Measurements from ENCODE around the gene DGCR8.

The DGCR8 gene

DNA sequence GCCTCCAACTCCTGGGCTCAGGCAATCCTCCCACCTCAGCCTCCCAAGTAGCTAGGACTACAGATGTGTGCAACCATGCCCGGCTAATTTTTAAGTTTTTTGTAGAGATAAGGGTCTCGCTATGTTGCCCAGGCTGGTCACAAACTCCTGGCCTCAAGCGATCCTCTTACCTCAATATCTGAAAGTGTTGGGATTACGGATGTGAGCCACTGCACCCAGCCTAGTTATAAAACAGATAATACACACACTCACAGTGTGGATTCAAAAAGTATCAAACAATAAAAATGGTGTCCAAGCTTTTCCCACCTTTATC, 71.2 kb downstream of the DGCR8 start:
- Histone ChIP-seq H3K27me3 (ENCODE audit: control insufficient read depth in 5 of 5, insufficient read depth in 4 of 5, low read length in 5 of 5) (peaks cover 0 to 16% (median 10%) of the 10 kb centered on the region in 5 donors), H3K36me3 (ENCODE audit: control insufficient read depth in 5 of 5, insufficient read depth in 5 of 5, low read length in 5 of 5) (no peaks in the 10 kb centered on the region), H3K27ac (ENCODE audit: low read depth, low read length) (no peak overlapping the region), H3K4me1 (ENCODE audit: control insufficient read depth in 5 of 5, insufficient read depth in 5 of 5, low read length in 5 of 5) (peaks cover 0 to 6% (median 0%) of the 10 kb centered on the region in 5 donors), H3K4me3 (ENCODE audit: low read depth in 1 of 5, low read length in 5 of 5) (no peak overlapping the region), H3K9ac (ENCODE audit: low read length in 5 of 5) (no peak overlapping the region), H3K9me3 (ENCODE audit: control insufficient read depth in 5 of 5, low read length in 5 of 5) (no peaks in the 10 kb centered on the region)

DNA sequence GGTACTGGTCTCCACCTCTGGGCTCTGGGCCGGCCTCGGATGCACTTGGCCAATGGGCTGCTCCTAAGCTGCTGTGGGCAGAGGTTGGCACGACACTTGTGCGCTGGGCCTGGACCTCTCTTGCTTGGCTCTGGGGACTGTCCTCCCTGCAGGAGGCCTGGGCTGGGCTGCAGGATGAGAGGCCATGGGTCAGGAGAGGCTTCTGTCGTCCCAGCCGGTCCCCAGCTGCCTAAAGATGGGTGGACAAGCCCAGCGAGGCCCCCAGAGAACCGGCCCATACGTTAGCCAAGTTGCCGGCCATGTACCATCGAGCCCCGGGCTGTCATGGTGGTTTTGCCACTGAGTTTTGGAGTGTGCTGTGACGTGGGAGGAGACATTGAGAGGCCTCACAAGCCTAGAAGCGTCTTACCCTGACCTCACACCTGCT, 72.4 kb downstream of the DGCR8 start:
- Histone ChIP-seq H3K9ac (ENCODE audit: low read length in 5 of 5) (no peak overlapping the region), H3K4me1 (ENCODE audit: control insufficient read depth in 5 of 5, insufficient read depth in 5 of 5, low read length in 5 of 5) (peaks cover 0 to 9% (median 0%) of the 10 kb centered on the region in 5 donors), H3K27ac (ENCODE audit: low read depth, low read length) (no peak overlapping the region), H3K36me3 (ENCODE audit: control insufficient read depth in 5 of 5, insufficient read depth in 5 of 5, low read length in 5 of 5) (no peaks in the 10 kb centered on the region), H3K27me3 (ENCODE audit: control insufficient read depth in 5 of 5, insufficient read depth in 4 of 5, low read length in 5 of 5) (peaks cover 0 to 16% (median 11%) of the 10 kb centered on the region in 5 donors), H3K4me3 (ENCODE audit: low read depth in 1 of 5, low read length in 5 of 5) (no peak overlapping the region), H3K9me3 (ENCODE audit: control insufficient read depth in 5 of 5, low read length in 5 of 5) (no peaks in the 10 kb centered on the region)

DNA sequence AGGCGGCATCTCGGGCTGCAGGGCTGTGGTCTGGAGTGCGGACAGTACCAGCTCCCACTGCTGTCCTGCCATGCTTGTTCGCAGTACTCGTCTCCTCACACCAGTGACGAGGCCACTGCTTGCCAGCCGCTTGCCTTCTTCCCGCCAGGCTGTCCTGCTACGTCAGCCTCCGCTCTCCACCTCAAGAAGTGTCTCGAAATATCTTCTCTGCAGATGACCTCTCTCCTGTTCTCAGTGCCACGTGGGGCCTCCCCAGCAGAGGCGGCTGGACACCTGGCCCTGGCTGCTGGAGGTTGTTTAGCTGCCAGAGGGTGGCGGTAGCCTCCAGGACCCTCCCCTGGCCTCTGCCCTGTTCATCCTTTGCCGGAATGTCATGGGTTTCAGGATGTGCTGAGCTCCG, 73.9 kb downstream of the DGCR8 start:
- no peak overlapping the region for H3K27ac ChIP-seq (ENCODE audit: low read depth, low read length)
- no peak overlapping the region for H3K4me3 ChIP-seq (ENCODE audit: low read depth in 1 of 5, low read length in 5 of 5)
- no peak overlapping the region for H3K9ac ChIP-seq (ENCODE audit: low read length in 5 of 5)
- H3K27me3 ChIP-seq (ENCODE audit: control insufficient read depth in 5 of 5, insufficient read depth in 4 of 5, low read length in 5 of 5): peaks cover 2 to 19% (median 15%) of the 10 kb centered on the region in 5 donors
- no peaks in the 10 kb centered on the region for H3K36me3 ChIP-seq (ENCODE audit: control insufficient read depth in 5 of 5, insufficient read depth in 5 of 5, low read length in 5 of 5)
- H3K4me1 ChIP-seq (ENCODE audit: control insufficient read depth in 5 of 5, insufficient read depth in 5 of 5, low read length in 5 of 5): peaks cover 0 to 9% (median 0%) of the 10 kb centered on the region in 5 donors
- no peaks in the 10 kb centered on the region for H3K9me3 ChIP-seq (ENCODE audit: control insufficient read depth in 5 of 5, low read length in 5 of 5)

- no peaks in the 10 kb centered on the region for H3K36me3 ChIP-seq (ENCODE audit: control insufficient read depth in 5 of 5, insufficient read depth in 5 of 5, low read length in 5 of 5)
- H3K4me1 ChIP-seq (ENCODE audit: control insufficient read depth in 5 of 5, insufficient read depth in 5 of 5, low read length in 5 of 5): peaks cover 0 to 9% (median 0%) of the 10 kb centered on the region in 5 donors
- H3K27ac ChIP-seq (ENCODE audit: low read depth, low read length): no peak overlapping the region
- H3K27me3 ChIP-seq (ENCODE audit: control insufficient read depth in 5 of 5, insufficient read depth in 4 of 5, low read length in 5 of 5): peaks cover 2 to 24% (median 16%) of the 10 kb centered on the region in 5 donors
- H3K4me3 ChIP-seq (ENCODE audit: low read depth in 1 of 5, low read length in 5 of 5): peak overlapping the region in 2 of 5 donors; percentile 40 to 42
- H3K9me3 ChIP-seq (ENCODE audit: control insufficient read depth in 5 of 5, low read length in 5 of 5): no peaks in the 10 kb centered on the region
- H3K9ac ChIP-seq (ENCODE audit: low read length in 5 of 5): no peak overlapping the region
Measured at GRCh38 chr22:20154602-20155187, 74.7 kb downstream of the DGCR8 start.

DNA sequence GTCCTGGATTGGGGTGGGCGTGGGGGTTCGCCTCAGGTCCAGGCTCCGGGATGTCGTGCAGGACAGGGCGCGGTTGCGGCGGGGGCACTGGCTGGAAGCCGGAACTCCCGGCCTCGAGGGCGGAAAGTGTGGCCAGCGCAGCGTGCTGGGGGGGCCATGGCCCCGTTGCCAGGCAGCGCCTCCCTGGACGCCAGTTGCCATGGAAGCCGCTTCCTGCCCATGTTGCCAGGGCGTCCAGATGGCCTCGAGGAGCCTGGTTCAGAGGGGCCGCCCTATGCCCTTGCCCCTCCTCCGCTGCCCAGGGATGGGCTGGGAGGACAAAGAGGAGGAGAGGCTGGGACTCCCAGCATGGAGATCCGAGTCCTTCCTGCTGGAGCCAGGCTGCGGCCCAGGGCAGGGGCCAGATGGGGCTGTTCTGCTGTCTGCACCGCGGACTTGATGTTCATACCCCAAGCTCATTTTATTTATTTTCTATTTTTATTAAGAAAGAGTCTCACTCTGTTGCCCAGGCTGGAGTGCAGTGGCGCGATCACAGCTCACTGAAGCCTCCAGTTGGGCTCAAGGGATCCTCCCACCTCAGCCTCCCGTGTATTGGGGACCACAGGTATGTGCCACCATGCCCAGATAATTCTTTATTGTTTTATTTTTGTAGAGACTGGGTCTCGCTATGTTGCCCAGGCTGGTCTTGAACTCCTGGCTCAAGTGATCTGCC, 75.4 kb downstream of the DGCR8 start:
- Histone ChIP-seq H3K36me3 (ENCODE audit: control insufficient read depth in 5 of 5, insufficient read depth in 5 of 5, low read length in 5 of 5) (no peaks in the 10 kb centered on the region), H3K27me3 (ENCODE audit: control insufficient read depth in 5 of 5, insufficient read depth in 4 of 5, low read length in 5 of 5) (peaks cover 2 to 26% (median 16%) of the 10 kb centered on the region in 5 donors), H3K9me3 (ENCODE audit: control insufficient read depth in 5 of 5, low read length in 5 of 5) (no peaks in the 10 kb centered on the region), H3K4me1 (ENCODE audit: control insufficient read depth in 5 of 5, insufficient read depth in 5 of 5, low read length in 5 of 5) (peaks cover 0 to 9% (median 0%) of the 10 kb centered on the region in 5 donors), H3K9ac (ENCODE audit: low read length in 5 of 5) (no peak overlapping the region), H3K27ac (ENCODE audit: low read depth, low read length) (no peak overlapping the region), H3K4me3 (ENCODE audit: low read depth in 1 of 5, low read length in 5 of 5) (peak overlapping the region in 2 of 5 donors; percentile 40 to 42)

- Histone ChIP-seq H3K27ac (ENCODE audit: low read depth, low read length) (no peak overlapping the region), H3K36me3 (ENCODE audit: control insufficient read depth in 5 of 5, insufficient read depth in 5 of 5, low read length in 5 of 5) (no peaks in the 10 kb centered on the region), H3K9me3 (ENCODE audit: control insufficient read depth in 5 of 5, low read length in 5 of 5) (no peaks in the 10 kb centered on the region), H3K4me1 (ENCODE audit: control insufficient read depth in 5 of 5, insufficient read depth in 5 of 5, low read length in 5 of 5) (peaks cover 0 to 9% (median 0%) of the 10 kb centered on the region in 5 donors), H3K27me3 (ENCODE audit: control insufficient read depth in 5 of 5, insufficient read depth in 4 of 5, low read length in 5 of 5) (peaks cover 2 to 27% (median 16%) of the 10 kb centered on the region in 5 donors), H3K9ac (ENCODE audit: low read length in 5 of 5) (no peak overlapping the region), H3K4me3 (ENCODE audit: low read depth in 1 of 5, low read length in 5 of 5) (no peak overlapping the region)
Measured at GRCh38 chr22:20156042-20156389, 76.0 kb downstream of the DGCR8 start.

- no peak overlapping the region for H3K27ac ChIP-seq (ENCODE audit: low read depth, low read length)
- H3K4me1 ChIP-seq (ENCODE audit: control insufficient read depth in 5 of 5, insufficient read depth in 5 of 5, low read length in 5 of 5): peaks cover 0 to 9% (median 0%) of the 10 kb centered on the region in 5 donors
- H3K27me3 ChIP-seq (ENCODE audit: control insufficient read depth in 5 of 5, insufficient read depth in 4 of 5, low read length in 5 of 5): peaks cover 2 to 30% (median 16%) of the 10 kb centered on the region in 5 donors
- no peak overlapping the region for H3K9ac ChIP-seq (ENCODE audit: low read length in 5 of 5)
- no peaks in the 10 kb centered on the region for H3K36me3 ChIP-seq (ENCODE audit: control insufficient read depth in 5 of 5, insufficient read depth in 5 of 5, low read length in 5 of 5)
- H3K9me3 ChIP-seq (ENCODE audit: control insufficient read depth in 5 of 5, low read length in 5 of 5): no peaks in the 10 kb centered on the region
- H3K4me3 ChIP-seq (ENCODE audit: low read depth in 1 of 5, low read length in 5 of 5): no peak overlapping the region
Measured at GRCh38 chr22:20156611-20157429, 76.8 kb downstream of the DGCR8 start.

- Histone ChIP-seq H3K27me3 (ENCODE audit: control insufficient read depth in 5 of 5, insufficient read depth in 4 of 5, low read length in 5 of 5) (peaks cover 2 to 30% (median 16%) of the 10 kb centered on the region in 5 donors), H3K4me3 (ENCODE audit: low read depth in 1 of 5, low read length in 5 of 5) (no peak overlapping the region), H3K9ac (ENCODE audit: low read length in 5 of 5) (no peak overlapping the region), H3K4me1 (ENCODE audit: control insufficient read depth in 5 of 5, insufficient read depth in 5 of 5, low read length in 5 of 5) (peaks cover 0 to 9% (median 0%) of the 10 kb centered on the region in 5 donors), H3K36me3 (ENCODE audit: control insufficient read depth in 5 of 5, insufficient read depth in 5 of 5, low read length in 5 of 5) (no peaks in the 10 kb centered on the region), H3K9me3 (ENCODE audit: control insufficient read depth in 5 of 5, low read length in 5 of 5) (no peaks in the 10 kb centered on the region), H3K27ac (ENCODE audit: low read depth, low read length) (no peak overlapping the region)
Measured at GRCh38 chr22:20157430-20158183, 77.6 kb downstream of the DGCR8 start.

DNA sequence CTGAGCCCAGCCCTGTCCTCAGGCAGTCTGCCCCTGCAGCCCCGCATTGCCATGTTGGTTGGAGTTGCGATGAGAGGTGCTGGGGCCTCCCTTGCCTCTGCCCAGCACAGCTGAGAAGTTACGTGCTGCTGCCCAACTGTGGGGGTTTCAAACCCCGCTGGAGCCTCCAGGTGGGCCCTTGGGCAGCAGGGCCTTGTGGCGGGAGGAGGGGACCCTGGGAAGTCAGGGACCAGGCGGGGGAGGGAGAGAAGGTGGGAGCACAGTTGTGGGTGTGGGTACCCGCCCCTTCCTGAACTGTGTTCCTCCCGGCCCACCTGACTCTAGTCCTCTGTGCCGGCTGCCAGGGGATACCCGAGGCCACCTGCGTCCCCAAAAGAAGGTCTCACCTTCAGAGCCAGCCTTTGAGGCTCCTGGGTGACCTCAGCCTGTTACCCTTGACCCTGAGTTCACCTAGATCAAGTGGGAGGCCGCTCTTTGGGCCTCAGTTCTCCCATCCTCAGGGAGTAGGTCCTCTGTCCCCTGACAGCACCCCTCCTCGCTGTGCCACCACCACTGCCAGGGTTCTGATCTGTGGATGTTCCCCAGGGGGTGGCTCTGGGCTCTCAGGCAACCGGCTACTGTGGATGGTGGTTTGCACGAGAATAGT, 78.5 kb downstream of the DGCR8 start:
- Histone ChIP-seq H3K4me3 (ENCODE audit: low read depth in 1 of 5, low read length in 5 of 5) (no peak overlapping the region), H3K27ac (ENCODE audit: low read depth, low read length) (no peak overlapping the region), H3K4me1 (ENCODE audit: control insufficient read depth in 5 of 5, insufficient read depth in 5 of 5, low read length in 5 of 5) (peaks cover 0 to 9% (median 0%) of the 10 kb centered on the region in 5 donors), H3K9me3 (ENCODE audit: control insufficient read depth in 5 of 5, low read length in 5 of 5) (no peaks in the 10 kb centered on the region), H3K9ac (ENCODE audit: low read length in 5 of 5) (no peak overlapping the region), H3K27me3 (ENCODE audit: control insufficient read depth in 5 of 5, insufficient read depth in 4 of 5, low read length in 5 of 5) (peaks cover 2 to 30% (median 16%) of the 10 kb centered on the region in 5 donors), H3K36me3 (ENCODE audit: control insufficient read depth in 5 of 5, insufficient read depth in 5 of 5, low read length in 5 of 5) (no peaks in the 10 kb centered on the region)

Measured in subcutaneous abdominal adipose tissue (tissue), 5 donors.